NCI-H460 (cell line): ENCODE results near the gene SFI1. TPM values are rescaled to one million over a fixed set of nuclear protein-coding genes. Genes with fewer than 3 reads are reported as not detected.
"Not testable (repeated sequence)": the region's sequence is repeated elsewhere in the genome, so short reads cannot be mapped to it uniquely, and the experiment has no call there.

Experiments used
- DNase-seq: peaks from one replicate; pipeline ENCODE4 v3.0.0-alpha.2; 2016; ENCODE audit warnings: low read depth; ENCODE audit errors: extremely low read depth
- total RNA-seq: library from RNA; depleted of rRNA; stranded (reverse); fragments of >200 nt; shearing (Covaris generic); gene quantifications from 2 replicates; pipeline ENCODE4 v1.2.3, GENCODE V29; 2014

Gene SFI1
- total RNA-seq, 1 experiment from 2014 or later = 10.5 TPM

- peak; percentile 49 for DNase-seq
Observed at GRCh38 chr22:31583861-31584485, 87.6 kb downstream of the SFI1 start.

DNA sequence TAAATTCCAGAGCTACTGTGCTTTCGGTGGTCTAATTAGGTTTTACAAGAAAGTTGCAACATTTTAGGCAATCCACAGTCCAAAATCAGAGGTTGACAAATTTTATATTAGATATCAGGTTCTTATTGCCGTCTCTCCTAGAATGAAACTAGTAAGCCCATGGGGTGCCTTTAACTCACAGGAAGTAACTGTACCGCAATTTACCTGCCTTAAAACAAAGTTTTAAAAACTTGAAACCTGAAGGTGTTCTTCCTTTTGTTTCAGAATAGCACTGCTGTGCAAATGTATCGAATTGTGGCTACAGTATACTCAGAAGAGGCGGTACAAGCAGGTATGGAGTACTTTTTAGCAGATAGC, 88.4 kb downstream of the SFI1 start:
- DNase-seq = peak; percentile 25

DNA sequence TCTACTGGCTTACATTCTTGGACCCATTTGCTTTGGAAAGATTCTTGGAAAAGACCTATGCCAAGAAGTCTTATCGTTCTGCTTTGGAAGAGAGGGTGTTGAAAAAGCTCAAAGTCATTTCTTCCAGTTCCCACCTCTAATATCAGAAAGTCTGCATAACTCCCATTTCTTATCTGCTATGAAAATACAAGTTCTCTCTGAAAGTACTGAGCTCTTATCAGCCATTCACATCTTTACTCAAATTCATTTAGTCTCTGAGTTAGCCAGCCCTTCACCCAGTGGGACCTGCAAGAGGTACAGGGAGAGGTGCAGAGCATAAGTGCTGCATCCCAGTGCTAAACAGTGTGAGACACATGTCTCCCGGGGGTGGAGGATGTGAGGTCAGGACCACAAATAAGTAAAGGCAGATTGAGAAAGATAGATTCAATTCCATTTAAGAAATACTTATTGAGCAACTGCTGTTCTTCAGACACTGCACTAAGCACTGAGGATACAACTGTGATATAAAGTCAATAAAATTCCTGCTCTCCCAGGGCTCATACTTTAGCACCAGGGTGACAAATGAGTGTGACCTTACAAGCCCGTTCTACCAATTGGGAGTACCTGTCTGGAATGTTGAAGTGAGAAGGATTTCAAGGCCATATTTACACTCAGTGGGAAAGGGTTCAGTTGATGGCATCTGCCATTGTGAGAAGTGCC, 89.0 kb downstream of the SFI1 start:
- DNase-seq = peak; percentile 94

DNA sequence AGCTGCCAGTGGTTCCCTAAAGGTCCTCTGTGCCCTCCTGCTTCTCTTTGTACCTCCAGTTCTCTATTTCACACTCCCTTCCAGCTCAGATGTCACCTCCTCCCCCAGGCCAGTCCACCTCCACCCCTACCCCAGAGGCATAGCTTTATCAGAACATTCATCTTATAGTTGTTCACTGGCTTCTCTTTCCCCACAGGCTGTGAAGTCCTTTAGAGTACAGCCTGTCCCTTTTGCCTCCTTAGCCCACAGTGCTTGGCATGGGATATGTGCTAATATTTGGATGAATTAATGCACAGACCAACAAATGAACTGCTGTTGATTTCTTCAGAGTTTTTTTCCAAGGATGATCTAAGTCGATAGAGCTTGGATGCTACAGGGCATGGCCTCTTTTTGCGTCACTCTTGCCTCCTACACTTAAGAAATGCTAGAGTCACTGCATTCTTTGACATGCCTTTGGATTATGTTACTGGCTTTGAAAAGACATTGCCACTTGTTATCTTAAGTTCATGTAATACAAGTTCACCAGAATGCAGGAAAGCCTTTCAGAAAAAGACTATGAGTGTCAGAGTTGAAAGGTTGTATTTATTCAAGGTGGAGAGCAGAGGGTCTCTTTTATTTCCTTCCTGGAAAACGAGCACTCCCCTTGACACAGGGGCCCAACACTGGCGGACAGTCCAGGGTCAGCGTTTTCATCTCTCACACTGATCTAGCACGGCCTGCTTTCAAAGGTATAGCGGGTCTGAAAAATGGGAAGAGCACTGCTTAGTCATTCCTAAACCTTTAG, 90.0 kb downstream of the SFI1 start:
- peak; percentile 96 for DNase-seq

GRCh38 chr22:31588970-31589675, 92.8 kb downstream of the SFI1 start:
- no peak for DNase-seq

- DNase-seq = not testable (repeated sequence)
Observed at GRCh38 chr22:31590161-31590560, 93.8 kb downstream of the SFI1 start.

DNA sequence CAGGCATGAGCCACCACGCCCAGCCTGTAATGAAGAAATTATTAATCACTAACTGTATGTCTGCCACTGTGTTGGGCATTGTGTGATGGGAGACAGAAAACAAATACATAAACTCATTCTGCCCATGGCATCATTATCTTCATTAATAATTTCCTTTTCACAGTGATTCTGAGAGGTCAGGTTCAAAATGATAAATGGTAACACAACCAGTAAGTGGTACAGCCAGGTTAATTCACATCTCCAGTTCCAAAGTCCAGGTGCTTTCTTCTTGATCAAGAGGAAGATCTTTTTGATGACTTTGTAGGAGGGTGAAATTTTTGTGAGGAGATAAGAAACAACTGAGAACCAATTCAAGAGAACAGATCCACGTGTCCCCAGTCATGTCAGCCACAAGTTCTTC, 98.9 kb downstream of the SFI1 start:
- DNase-seq = no peak

- peak; percentile 51 for DNase-seq
Observed at GRCh38 chr22:31602259-31602952, 106.1 kb downstream of the SFI1 start.

DNA sequence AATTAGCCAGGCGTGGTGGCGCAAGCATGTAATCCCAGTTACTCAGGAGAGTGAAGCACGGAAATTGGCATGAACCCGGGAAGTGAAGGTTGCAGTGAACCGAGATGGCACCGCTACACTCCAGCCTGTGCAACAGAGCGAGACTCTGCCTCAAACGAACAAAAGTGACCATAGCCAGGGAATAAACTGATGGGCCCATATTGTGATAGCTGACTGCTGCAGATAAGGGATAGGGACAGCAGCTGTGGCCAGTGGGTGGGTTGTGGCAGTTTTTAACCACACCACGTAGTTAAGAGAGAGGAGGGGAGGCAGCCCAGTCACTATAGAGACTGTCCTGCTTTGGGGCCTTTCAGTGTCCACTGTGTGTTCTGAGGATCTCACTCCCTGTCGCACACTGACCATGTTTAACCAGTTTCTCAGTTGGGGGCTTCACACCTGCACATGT, 106.8 kb downstream of the SFI1 start:
- DNase-seq = no peak

- no peak for DNase-seq
Observed at GRCh38 chr22:31603574-31603973, 107.2 kb downstream of the SFI1 start.

DNA sequence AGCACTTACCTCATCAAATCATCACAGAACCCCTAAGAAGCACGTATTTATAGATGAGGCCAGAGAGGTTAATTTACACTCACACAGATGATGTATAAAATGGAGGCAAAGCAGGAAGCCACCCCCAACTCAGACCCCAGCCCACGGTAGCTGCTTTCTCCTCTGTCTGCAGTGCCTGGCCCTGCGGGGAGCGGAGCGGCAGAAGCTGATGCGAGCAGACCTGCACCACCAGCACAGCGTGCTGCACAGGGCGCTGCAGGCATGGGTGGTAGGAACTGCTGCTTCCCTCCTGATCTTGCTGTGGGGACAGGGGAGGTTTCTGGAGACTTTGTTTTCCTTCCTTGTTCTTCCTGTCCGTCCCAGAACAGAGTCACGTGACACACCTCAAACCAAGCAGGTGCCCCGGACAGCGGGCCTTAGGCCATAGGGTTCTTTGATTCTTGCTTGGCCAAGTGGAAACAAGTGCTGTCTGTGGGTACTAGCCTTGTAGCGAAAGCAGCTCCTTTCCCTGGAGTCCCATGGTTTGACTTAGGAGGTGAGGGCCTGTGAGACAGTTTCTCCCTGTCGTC, 107.9 kb downstream of the SFI1 start:
- no peak for DNase-seq

DNA sequence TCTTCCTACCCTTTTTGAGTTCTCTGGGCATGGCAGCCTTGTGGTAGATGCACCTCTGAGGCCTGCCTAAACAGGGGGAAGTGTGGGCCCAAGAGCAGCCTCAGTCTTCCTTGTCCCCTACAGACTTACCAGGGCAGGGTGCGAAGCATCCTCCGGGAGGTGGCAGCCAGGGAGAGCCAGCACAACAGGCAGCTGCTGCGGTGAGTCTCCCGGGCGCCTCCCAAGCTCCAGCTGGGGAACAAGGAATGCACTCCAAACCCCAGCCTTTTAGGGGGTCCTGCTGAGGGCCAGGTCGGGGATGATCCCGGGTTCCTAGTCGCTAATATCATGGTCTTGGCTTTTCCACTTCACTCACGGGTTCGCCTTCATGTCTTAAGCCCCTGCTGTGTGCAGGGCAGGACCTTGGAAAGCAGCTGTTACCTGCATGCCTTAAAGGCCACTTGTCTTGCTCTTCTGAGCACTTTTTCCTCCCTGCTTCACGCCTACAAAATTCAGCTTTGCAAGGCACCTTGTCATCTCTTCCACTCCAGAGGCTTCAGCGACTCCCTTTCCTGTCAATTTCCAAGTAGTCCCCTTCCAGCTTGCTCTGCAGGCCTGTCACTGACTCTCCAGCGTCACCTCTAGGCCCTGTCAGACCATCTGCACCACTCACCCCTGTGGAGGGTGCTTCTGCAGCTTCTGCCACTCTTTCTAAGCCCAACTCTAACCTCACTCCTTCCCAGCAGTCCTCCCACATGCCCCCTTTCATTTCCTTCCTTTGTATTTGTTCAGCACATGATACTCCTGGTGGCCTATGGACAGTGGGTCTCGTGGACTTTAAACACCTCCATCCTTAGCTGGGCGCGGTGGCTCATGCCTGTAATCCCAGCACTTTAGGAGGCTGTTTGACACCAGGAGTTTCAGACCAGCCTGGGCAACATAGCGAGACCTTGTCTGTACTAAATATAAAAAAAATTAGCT, 108.7 kb downstream of the SFI1 start:
- DNase-seq = no peak

DNA sequence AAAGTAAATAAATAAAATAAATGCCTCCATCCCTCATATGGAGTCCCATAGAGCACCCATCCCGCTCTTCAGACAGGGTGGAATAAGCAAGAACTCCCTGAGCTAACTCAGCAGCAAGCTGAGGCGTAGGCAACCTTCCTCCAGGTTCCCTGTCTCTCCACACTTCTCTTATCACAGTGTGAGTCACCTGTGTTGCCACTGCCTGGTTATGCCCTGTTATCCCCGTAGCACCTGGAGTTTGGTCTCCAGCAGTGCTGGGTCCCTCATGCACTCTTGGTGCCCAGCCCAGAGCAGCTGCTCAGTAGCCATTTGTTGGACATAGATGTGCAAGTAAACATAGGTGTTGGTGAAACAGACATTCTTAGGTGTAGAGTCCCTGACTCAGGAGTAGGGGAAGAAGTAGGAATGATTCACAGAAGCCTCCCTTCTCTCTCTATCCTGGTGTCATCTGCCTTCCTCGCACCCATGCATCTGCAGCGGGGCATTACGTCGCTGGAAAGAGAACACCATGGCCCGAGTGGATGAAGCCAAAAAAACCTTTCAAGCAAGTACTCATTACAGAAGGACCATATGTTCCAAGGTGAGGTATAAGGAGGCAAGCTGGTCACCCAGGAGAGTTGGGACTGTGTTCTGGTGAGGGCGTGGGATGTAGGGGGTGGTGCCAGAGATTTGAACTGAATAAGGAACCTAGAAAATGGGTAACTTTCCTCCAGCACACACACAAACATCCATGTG, 109.7 kb downstream of the SFI1 start:
- no peak for DNase-seq

DNA sequence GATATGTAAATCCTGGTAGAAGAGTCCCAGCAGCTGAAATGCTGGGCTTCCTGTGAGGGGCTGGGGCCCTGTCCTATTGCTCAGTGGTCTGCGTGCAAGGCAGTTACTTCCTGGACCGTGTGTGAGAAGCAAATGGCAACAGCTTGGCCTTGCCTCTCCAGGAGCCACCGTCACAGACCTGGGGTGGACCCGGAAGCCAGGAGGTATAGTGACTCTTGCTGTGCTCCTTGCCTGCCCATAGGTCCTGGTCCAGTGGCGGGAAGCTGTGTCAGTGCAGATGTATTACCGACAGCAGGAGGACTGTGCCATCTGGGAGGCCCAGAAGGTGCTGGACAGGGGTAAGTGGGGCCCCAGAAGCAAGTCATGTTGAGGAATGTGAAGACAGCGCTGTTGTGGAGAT, 111.4 kb downstream of the SFI1 start:
- no peak for DNase-seq

DNA sequence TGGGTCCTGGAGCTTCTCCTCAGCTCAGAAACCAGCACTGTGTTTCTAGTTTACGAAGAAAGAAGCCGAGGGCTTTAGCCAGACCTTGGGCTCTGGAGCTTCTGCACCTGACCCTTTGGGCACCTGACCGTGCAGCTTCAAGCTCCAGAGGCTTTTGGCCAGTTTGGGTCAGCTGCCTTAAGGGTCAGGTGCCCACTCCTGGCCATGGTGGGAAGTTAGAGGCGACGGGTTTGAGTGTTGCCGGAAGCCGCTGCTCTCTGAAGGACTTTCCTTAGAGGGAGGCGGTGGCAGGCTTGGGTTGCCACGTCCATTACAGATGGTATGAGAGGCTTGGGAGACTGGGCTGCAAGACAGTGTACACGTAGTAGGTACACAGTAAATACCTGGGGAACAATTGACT, 113.4 kb downstream of the SFI1 start:
- no peak for DNase-seq

DNA sequence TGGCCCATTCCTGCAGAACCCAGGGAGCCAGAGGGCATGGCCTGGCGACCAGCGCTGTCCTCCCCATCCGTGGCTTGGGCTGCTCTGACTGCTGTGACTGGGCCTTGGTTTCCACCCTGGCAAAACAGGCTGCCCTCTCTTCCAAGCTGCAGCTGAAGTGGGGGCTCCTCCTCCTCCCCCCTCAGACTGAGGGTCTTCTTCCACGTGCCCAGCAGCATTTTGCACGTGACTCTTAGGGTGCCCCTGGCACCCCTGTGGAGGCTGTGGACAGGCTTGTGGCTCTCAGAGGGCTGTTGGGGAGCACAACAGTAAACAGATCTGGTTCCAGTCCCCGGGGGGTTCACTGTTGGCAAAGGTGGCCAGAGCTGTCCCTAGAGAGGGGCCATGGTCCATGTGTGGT, 114.3 kb downstream of the SFI1 start:
- DNase-seq = no peak

DNA sequence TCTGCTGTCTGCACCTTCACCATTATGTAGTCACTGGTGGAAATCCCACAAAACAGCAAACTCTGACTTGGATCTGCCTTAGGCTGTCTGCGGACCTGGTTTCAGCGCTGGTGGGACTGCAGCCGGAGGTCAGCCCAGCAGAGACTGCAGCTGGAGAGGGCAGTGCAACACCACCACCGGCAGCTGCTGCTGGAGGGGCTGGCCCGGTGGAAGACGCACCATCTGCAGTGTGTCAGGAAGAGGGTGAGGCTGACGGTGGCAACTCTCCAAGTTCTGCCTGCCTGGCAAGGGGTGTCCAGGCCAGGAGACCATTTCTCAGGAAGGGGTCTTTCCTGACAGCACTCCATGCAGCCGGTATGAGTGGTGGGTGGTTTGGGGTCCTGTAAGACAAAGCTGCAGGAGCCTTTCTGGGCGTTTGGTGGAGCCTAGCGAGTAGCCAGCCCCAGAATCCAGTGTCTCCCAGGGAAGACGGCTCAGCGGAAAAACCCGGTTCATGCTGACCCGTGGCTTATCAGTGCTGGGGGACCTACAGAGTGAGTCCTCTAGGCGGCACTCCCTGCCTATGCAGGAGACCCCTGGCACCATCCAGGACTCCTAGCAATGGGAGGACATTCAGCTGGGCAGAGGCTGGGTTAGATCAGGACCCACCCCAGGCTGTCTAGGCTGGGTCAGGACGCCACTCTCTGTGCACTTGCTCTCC, 114.9 kb downstream of the SFI1 start:
- DNase-seq = no peak

DNA sequence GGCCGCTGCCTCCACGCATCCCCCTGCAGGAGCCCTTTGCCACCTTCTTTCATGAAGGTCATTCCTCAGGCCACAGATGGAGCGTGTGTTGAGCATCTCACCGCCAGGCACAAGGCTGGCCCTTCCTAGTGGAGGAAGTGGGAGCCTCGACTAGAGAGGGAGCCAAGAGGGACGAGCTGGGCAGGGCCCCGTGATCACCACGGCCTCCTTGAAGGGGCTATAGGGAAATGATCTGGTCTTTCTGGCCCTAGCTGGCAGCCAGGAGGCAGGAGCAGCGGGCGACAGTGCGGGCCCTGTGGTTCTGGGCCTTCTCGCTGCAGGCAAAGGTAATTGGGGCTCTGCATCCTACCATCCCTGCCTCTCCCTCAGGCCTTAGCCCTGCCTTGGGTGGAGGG, 116.6 kb downstream of the SFI1 start:
- DNase-seq = no peak
